ENCODE results near the gene MCMBP.
"Not testable (repeated sequence)": the region's sequence is repeated elsewhere in the genome, so short reads cannot be mapped to it uniquely, and the experiment has no call there.

The MCMBP gene

GRCh38 chr10:119878524-119878923 is 5.9 kb upstream of the MCMBP start:
- no peak for DNase-seq (ENCODE audit: low spot score)

- DNase-seq (ENCODE audit: low spot score) = peak; percentile 86
Observed at GRCh38 chr10:119872860-119873681, 428 bp upstream of the MCMBP start.

- DNase-seq (ENCODE audit: low spot score) = peak; percentile 40
Observed at GRCh38 chr10:119871881-119872609, 598 bp downstream of the MCMBP start.

GRCh38 chr10:119869398-119869797 is 3.2 kb downstream of the MCMBP start:
- not testable (repeated sequence) for DNase-seq (ENCODE audit: low spot score)

GRCh38 chr10:119867317-119867716 is 5.3 kb downstream of the MCMBP start:
- DNase-seq (ENCODE audit: low spot score) = no peak

GRCh38 chr10:119865699-119866240 is 6.9 kb downstream of the MCMBP start:
- DNase-seq (ENCODE audit: low spot score) = no peak

GRCh38 chr10:119863951-119864565 is 8.6 kb downstream of the MCMBP start:
- DNase-seq (ENCODE audit: low spot score) = no peak

GRCh38 chr10:119862524-119862923 is 10.1 kb downstream of the MCMBP start:
- no peak for DNase-seq (ENCODE audit: low spot score)

GRCh38 chr10:119860866-119861607 is 11.6 kb downstream of the MCMBP start:
- no peak for DNase-seq (ENCODE audit: low spot score)

- DNase-seq (ENCODE audit: low spot score) = peak; percentile 69
Observed at GRCh38 chr10:119859420-119860258, 13.0 kb downstream of the MCMBP start.

GRCh38 chr10:119858063-119858462 is 14.6 kb downstream of the MCMBP start:
- no peak for DNase-seq (ENCODE audit: low spot score)

- no peak for DNase-seq (ENCODE audit: low spot score)
Observed at GRCh38 chr10:119853574-119853973, 19.1 kb downstream of the MCMBP start.

- DNase-seq (ENCODE audit: low spot score) = no peak
Observed at GRCh38 chr10:119852822-119853221, 19.8 kb downstream of the MCMBP start.

GRCh38 chr10:119852277-119852676 is 20.4 kb downstream of the MCMBP start:
- DNase-seq (ENCODE audit: low spot score) = no peak

- no peak for DNase-seq (ENCODE audit: low spot score)
Observed at GRCh38 chr10:119849944-119850343, 22.7 kb downstream of the MCMBP start.

- no peak for DNase-seq (ENCODE audit: low spot score)
Observed at GRCh38 chr10:119849031-119849789, 23.4 kb downstream of the MCMBP start.

GRCh38 chr10:119845656-119846055 is 27.0 kb downstream of the MCMBP start:
- no peak for DNase-seq (ENCODE audit: low spot score)

- peak; percentile 16 for DNase-seq (ENCODE audit: low spot score)
Observed at GRCh38 chr10:119834188-119834587, 38.5 kb downstream of the MCMBP start.

GRCh38 chr10:119832951-119833350 is 39.7 kb downstream of the MCMBP start:
- DNase-seq (ENCODE audit: low spot score) = no peak

- no peak for DNase-seq (ENCODE audit: low spot score)
Observed at GRCh38 chr10:119831656-119832055, 41.0 kb downstream of the MCMBP start.

Data from RKO (cell line).